KMS-11 (cell line): Measurements from ENCODE around the gene PALM.

ENCODE experiments used
- H2AFZ ChIP-seq: fragments of 200-600 bp; sonication (generic); 2 replicates; pipeline ENCODE4 v1.6.1; 2016; ENCODE audit warnings: antibody characterized with exemption, mixed run types, low read depth
- H3K27ac ChIP-seq: fragments of 200-600 bp; sonication (generic); 2 replicates; pipeline ENCODE4 v1.6.1; 2016; ENCODE audit warnings: mild to moderate bottlenecking, mixed run types
- H3K27me3 ChIP-seq: fragments of 200-600 bp; sonication (generic); 2 replicates; pipeline ENCODE4 v1.6.1; 2017; ENCODE audit warnings: mild to moderate bottlenecking, low read depth, mixed run types, moderate library complexity; ENCODE audit not compliant: insufficient read depth
- H3K36me3 ChIP-seq: fragments of 200-600 bp; sonication (generic); 2 replicates; pipeline ENCODE4 v1.6.1; 2017; ENCODE audit warnings: mild to moderate bottlenecking, mixed run types; ENCODE audit not compliant: insufficient read depth
- H3K4me1 ChIP-seq: fragments of 200-600 bp; sonication (generic); 2 replicates; pipeline ENCODE4 v1.6.1; 2016; ENCODE audit warnings: mild to moderate bottlenecking, low read depth, mixed run types; ENCODE audit not compliant: poor library complexity, severe bottlenecking
- H3K4me2 ChIP-seq: fragments of 200-600 bp; sonication (generic); 2 replicates; pipeline ENCODE4 v1.7.0; 2016; ENCODE audit warnings: mild to moderate bottlenecking, mixed run types
- H3K4me3 ChIP-seq: fragments of 200-600 bp; sonication (generic); IDR thresholded peaks from 2 replicates; pipeline ENCODE4 v1.6.1; 2017; ENCODE audit warnings: low read depth, low read length, mixed read lengths; ENCODE audit not compliant: insufficient read depth
- H3K79me2 ChIP-seq: fragments of 200-600 bp; sonication (generic); 2 replicates; pipeline ENCODE4 v1.6.1; 2016; ENCODE audit warnings: low read depth, mixed run types; ENCODE audit not compliant: insufficient read depth
- H3K9ac ChIP-seq: fragments of 200-600 bp; sonication (generic); 2 replicates; pipeline ENCODE4 v1.6.1; 2016; ENCODE audit warnings: mild to moderate bottlenecking, mixed run types
- H4K20me1 ChIP-seq: fragments of 200-600 bp; sonication (generic); 2 replicates; pipeline ENCODE4 v1.6.1; 2016; ENCODE audit warnings: mild to moderate bottlenecking, mixed run types; ENCODE audit not compliant: insufficient read depth
- TF ChIP-seq, protein P1 (sequence below): fragments of 200-600 bp; sonication (generic); conservative IDR thresholded peaks from 2 replicates; pipeline ENCODE4 v1.6.1; 2017; ENCODE audit warnings: low read depth, mild to moderate bottlenecking, antibody characterized with exemption, low read length, moderate library complexity, mixed read lengths

PALM gene

DNA sequence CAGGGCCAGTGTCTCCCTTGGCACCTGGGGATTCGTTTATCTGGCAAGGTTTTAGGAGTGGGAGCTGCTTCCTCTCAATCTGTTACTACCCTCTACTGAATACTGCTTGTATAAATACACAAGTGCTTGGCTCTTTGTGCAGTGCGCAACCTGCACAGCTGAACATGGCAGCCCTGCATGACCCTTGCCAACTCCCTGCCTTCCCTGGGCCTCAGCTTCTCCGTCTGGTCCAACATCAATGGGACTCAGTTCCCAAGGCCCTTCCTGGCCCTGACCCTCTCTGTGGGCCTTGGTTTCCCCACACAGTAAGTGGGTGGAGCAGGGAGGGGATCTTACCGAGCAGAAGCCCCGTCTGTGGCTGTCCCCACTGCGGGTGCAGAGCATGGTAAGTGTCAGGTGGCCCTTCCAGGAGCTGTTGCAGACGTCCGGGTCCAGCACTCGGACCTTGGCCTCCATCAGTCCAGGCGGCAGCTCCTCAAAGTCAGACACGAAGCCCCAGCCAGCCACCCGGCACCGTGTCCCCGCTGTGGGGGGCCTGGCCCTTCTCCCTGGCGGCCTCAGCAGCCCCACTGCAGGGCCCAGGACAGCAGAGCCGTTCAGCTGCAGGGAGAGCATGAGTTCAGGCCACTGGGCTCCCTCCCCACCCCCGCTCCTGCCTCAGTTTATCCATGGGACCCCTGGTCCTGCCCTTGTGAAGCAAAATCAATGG is 22.0 kb upstream of the PALM start:
- Histone ChIP-seq H4K20me1 (no peaks in the 10 kb centered on the region), H3K27ac (no peak overlapping the region), H3K36me3 (no peaks in the 10 kb centered on the region), H3K4me3 (no peak overlapping the region), H3K4me2 (no peak overlapping the region), H3K4me1 (no peaks in the 10 kb centered on the region), H2AFZ (no peak overlapping the region), H3K27me3 (peaks cover 55% of the 10 kb centered on the region), H3K9ac (no peak overlapping the region), H3K79me2 (no peaks in the 10 kb centered on the region)
- TF ChIP-seq, protein P1, sequence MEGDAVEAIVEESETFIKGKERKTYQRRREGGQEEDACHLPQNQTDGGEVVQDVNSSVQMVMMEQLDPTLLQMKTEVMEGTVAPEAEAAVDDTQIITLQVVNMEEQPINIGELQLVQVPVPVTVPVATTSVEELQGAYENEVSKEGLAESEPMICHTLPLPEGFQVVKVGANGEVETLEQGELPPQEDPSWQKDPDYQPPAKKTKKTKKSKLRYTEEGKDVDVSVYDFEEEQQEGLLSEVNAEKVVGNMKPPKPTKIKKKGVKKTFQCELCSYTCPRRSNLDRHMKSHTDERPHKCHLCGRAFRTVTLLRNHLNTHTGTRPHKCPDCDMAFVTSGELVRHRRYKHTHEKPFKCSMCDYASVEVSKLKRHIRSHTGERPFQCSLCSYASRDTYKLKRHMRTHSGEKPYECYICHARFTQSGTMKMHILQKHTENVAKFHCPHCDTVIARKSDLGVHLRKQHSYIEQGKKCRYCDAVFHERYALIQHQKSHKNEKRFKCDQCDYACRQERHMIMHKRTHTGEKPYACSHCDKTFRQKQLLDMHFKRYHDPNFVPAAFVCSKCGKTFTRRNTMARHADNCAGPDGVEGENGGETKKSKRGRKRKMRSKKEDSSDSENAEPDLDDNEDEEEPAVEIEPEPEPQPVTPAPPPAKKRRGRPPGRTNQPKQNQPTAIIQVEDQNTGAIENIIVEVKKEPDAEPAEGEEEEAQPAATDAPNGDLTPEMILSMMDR: no peak

DNA sequence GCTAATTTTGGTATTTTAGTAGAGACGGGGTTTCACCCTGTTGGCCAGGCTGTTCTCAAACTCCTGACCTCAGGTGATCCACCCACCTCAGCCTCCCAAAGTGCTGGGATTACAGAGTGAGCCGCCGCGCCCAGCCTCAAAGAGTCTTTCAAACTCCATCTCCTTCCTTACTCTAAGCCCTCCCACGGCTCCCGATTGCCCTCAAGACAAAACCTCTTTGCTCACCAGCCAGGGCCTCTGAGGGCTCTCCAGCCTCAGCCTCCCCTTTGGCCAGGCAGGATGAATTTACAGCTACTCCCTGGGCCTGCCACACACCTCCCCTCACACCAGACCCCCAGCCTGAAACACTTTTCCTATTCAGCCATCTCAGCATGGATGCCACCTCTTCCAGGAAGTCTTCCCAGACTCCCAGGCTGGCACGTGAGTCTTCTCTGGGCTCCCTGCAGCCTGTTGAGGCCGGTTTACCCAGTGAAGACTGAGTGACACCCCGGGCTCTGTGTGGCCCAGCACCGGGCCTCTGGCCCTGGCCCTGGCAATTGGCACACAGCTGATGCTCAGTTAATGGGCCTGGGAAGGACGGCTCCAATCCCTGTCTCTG is 21.1 kb upstream of the PALM start:
- no peaks in the 10 kb centered on the region for H3K79me2 ChIP-seq
- no peak overlapping the region for H3K27ac ChIP-seq
- no peak overlapping the region for H3K4me3 ChIP-seq
- peaks cover 64% of the 10 kb centered on the region for H3K27me3 ChIP-seq
- no peaks in the 10 kb centered on the region for H4K20me1 ChIP-seq
- no peak overlapping the region for H3K9ac ChIP-seq
- H3K4me1 ChIP-seq: no peaks in the 10 kb centered on the region
- H3K36me3 ChIP-seq: no peaks in the 10 kb centered on the region
- TF ChIP-seq, protein P1: no peak
- H3K4me2 ChIP-seq: no peak overlapping the region
- no peak overlapping the region for H2AFZ ChIP-seq

DNA sequence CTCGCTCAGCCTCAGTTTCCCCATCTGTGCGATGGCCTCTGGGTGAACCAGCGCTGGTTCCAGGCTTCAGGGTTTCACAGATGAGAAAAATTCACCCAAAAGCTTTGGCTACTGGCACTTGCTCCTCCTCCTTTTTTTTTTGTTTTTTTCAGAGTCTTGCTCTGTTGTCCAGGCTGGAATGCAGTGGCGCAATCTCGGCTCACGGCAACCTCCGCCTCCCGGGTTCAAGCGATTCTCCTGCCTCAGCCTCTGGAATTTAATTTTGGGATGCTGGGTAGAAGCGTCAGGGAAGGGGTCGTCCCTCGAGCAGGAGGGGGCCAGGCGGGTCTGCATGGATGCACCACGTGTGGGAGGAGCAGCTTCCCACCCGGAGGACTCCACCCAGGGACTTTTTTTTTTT is 20.5 kb upstream of the PALM start:
- Histone ChIP-seq H3K36me3 (no peaks in the 10 kb centered on the region), H3K27me3 (peaks cover 68% of the 10 kb centered on the region), H3K79me2 (no peaks in the 10 kb centered on the region), H4K20me1 (no peaks in the 10 kb centered on the region), H3K4me1 (no peaks in the 10 kb centered on the region), H2AFZ (no peak overlapping the region), H3K4me2 (no peak overlapping the region), H3K4me3 (no peak overlapping the region), H3K9ac (no peak overlapping the region), H3K27ac (no peak overlapping the region)
- TF ChIP-seq, protein P1: no peak

DNA sequence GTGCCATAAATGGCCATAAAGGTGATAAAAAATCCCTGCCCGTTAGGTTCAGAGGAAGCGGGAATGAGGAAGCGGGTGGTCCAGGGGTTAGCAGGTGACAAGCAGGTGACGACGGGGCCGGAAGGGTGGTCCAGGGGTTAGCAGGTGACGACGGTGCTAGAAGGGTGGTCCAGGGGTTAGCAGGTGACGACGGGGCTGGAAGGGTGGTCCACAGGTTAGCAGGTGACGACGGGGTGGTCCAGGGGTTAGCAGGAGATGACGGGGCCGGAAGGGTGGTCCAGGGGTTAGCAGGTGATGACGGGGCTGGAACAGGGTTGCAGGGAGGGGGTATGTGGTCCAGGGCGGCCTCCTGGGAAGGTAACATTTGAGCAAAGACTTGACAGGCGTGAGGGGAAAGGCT is 19.7 kb upstream of the PALM start:
- no peak overlapping the region for H2AFZ ChIP-seq
- H4K20me1 ChIP-seq: no peaks in the 10 kb centered on the region
- no peaks in the 10 kb centered on the region for H3K4me1 ChIP-seq
- H3K9ac ChIP-seq: no peak overlapping the region
- no peak overlapping the region for H3K4me3 ChIP-seq
- TF ChIP-seq, protein P1: no peak
- H3K4me2 ChIP-seq: no peak overlapping the region
- peaks cover 72% of the 10 kb centered on the region for H3K27me3 ChIP-seq
- H3K27ac ChIP-seq: no peak overlapping the region
- H3K79me2 ChIP-seq: no peaks in the 10 kb centered on the region
- no peaks in the 10 kb centered on the region for H3K36me3 ChIP-seq
